Osteocyte (in vitro differentiated cells): ENCODE measurements around the gene DTD1. TPM values are rescaled to one million over a fixed set of nuclear protein-coding genes. Genes with fewer than 3 reads are reported as not detected.

Experiments
- DNase-seq: peaks from one replicate; pipeline ENCODE4 v3.0.0; 2021; ENCODE audit warnings: mixed read lengths; ENCODE audit not compliant: unreplicated experiment; ENCODE audit errors: extremely low spot score
- H3K27ac Mint-ChIP-seq: one replicate; pipeline ENCODE4 v1.8.0; 2021; ENCODE audit warnings: mild to moderate bottlenecking, mixed read lengths; ENCODE audit not compliant: unreplicated experiment
- H3K27me3 Mint-ChIP-seq: one replicate; pipeline ENCODE4 v1.8.0; 2021; ENCODE audit warnings: mixed read lengths; ENCODE audit not compliant: unreplicated experiment
- H3K36me3 Mint-ChIP-seq: one replicate; pipeline ENCODE4 v1.8.0; 2021; ENCODE audit warnings: mixed read lengths; ENCODE audit not compliant: unreplicated experiment
- H3K4me1 Mint-ChIP-seq: one replicate; pipeline ENCODE4 v1.8.0; 2021; ENCODE audit warnings: mixed read lengths; ENCODE audit not compliant: unreplicated experiment
- H3K4me3 Mint-ChIP-seq: one replicate; pipeline ENCODE4 v1.8.0; 2021; ENCODE audit warnings: mild to moderate bottlenecking, moderate library complexity, mixed read lengths; ENCODE audit not compliant: unreplicated experiment
- H3K9me3 Mint-ChIP-seq: one replicate; pipeline ENCODE4 v1.8.0; 2021; ENCODE audit warnings: mixed read lengths; ENCODE audit not compliant: unreplicated experiment
- CTCF ChIP-seq: fragments of 200-600 bp; sonication (generic); IDR thresholded peaks from 2 replicates; pipeline ENCODE4 v1.5.0; 2021; ENCODE audit warnings: antibody characterized with exemption, mild to moderate bottlenecking, moderate library complexity
- total RNA-seq: library from RNA; stranded (reverse); gene quantifications from 2 replicates; pipeline ENCODE4 v1.2.1, GENCODE V29; 2021

The DTD1 gene
- total RNA-seq, 1 donor from 2014 or later: 26.2 TPM

- H3K9me3 Mint-ChIP-seq: no peaks in the 10 kb centered on the region
- H3K27me3 Mint-ChIP-seq: no peaks in the 10 kb centered on the region
- no peak for TF ChIP-seq CTCF
- H3K27ac Mint-ChIP-seq: no peak overlapping the region
- no peak for DNase-seq
- H3K4me3 Mint-ChIP-seq: no peak overlapping the region
- H3K36me3 Mint-ChIP-seq: no peaks in the 10 kb centered on the region
- H3K4me1 Mint-ChIP-seq: peaks cover 11% of the 10 kb centered on the region
Measured at GRCh38 chr20:18645196-18645745, 57.4 kb downstream of the DTD1 start.

GRCh38 chr20:18645851-18646250, 58.0 kb downstream of the DTD1 start:
- H3K4me3 Mint-ChIP-seq: no peak overlapping the region
- no peak for TF ChIP-seq CTCF
- no peak for DNase-seq
- H3K9me3 Mint-ChIP-seq: no peaks in the 10 kb centered on the region
- no peaks in the 10 kb centered on the region for H3K27me3 Mint-ChIP-seq
- peaks cover 9% of the 10 kb centered on the region for H3K4me1 Mint-ChIP-seq
- H3K27ac Mint-ChIP-seq: no peak overlapping the region
- H3K36me3 Mint-ChIP-seq: no peaks in the 10 kb centered on the region

GRCh38 chr20:18647777-18648176, 59.9 kb downstream of the DTD1 start:
- Mint-ChIP-seq H3K9me3 (no peaks in the 10 kb centered on the region), H3K36me3 (no peaks in the 10 kb centered on the region), H3K4me3 (no peak overlapping the region), H3K4me1 (peaks cover 9% of the 10 kb centered on the region), H3K27me3 (no peaks in the 10 kb centered on the region), H3K27ac (no peak overlapping the region)
- no peak for DNase-seq
- no peak for TF ChIP-seq CTCF

GRCh38 chr20:18650224-18650623, 62.4 kb downstream of the DTD1 start:
- Mint-ChIP-seq H3K36me3 (peaks cover 2% of the 10 kb centered on the region), H3K4me3 (no peak overlapping the region), H3K27me3 (no peaks in the 10 kb centered on the region), H3K4me1 (peaks cover 14% of the 10 kb centered on the region), H3K9me3 (no peaks in the 10 kb centered on the region), H3K27ac (no peak overlapping the region)
- TF ChIP-seq CTCF: no peak
- no peak for DNase-seq

GRCh38 chr20:18653736-18654447, 66.0 kb downstream of the DTD1 start:
- H3K27me3 Mint-ChIP-seq: no peaks in the 10 kb centered on the region
- no peak overlapping the region for H3K4me3 Mint-ChIP-seq
- no peaks in the 10 kb centered on the region for H3K9me3 Mint-ChIP-seq
- H3K4me1 Mint-ChIP-seq: peaks cover 9% of the 10 kb centered on the region
- no peak overlapping the region for H3K27ac Mint-ChIP-seq
- no peak for TF ChIP-seq CTCF
- no peak for DNase-seq
- peaks cover 3% of the 10 kb centered on the region for H3K36me3 Mint-ChIP-seq
